Muscle of arm (tissue), 12 donors: Measurements from ENCODE around the gene PITX1. TPM values are rescaled to one million over a fixed set of nuclear protein-coding genes. Genes with fewer than 3 reads are reported as not detected.

Source experiments
- polyA plus RNA-seq, 12 donors: library from polyadenylated mRNA; unstranded; fragments of 120-200 nt; gene quantifications; one replicate each; pipeline ENCODE4 v1.2.1, GENCODE V29; 2013; ENCODE audit not compliant: insufficient read length in 12 of 12

Gene PITX1
- polyA plus RNA-seq, 12 donors = 0.50 to 181 (median 7.4) TPM

Other genes with a start within 250 kb of the PITX1 start
- gene C5orf24, start 188.3 kb downstream of the PITX1 start, polyA plus RNA-seq = 100 to 1,000 TPM in 1 of 12 donors, 10 to 100 TPM in 11; 69.0 to 110 (median 86.1) TPM
- 100 to 1,000 TPM in 1 of 12 donors, 10 to 100 TPM in 10, not detected in 1; 55.4 to 104 (median 78.1) TPM for gene TXNDC15, start 159.9 kb downstream of the PITX1 start, polyA plus RNA-seq
- 10 to 100 TPM in 8 of 12 donors, 1 to 10 TPM in 3, not detected in 1; 7.6 to 23.4 (median 10.4) TPM for gene PCBD2, start 129.1 kb downstream of the PITX1 start, polyA plus RNA-seq
- gene CATSPER3, start 66.3 kb downstream of the PITX1 start, polyA plus RNA-seq = 1 to 10 TPM in 1 of 12 donors, under 1 TPM in 9, not detected in 2; 0.48 to 1.0 (median 0.67) TPM